ENCODE measurements around the gene MAML2. TPM values are rescaled to one million over a fixed set of nuclear protein-coding genes. Genes with fewer than 3 reads are reported as not detected.

The MAML2 gene
- total RNA-seq, 6 experiments from 2014 or later = 24.9 to 30.8 (median 28.3) TPM

DNA sequence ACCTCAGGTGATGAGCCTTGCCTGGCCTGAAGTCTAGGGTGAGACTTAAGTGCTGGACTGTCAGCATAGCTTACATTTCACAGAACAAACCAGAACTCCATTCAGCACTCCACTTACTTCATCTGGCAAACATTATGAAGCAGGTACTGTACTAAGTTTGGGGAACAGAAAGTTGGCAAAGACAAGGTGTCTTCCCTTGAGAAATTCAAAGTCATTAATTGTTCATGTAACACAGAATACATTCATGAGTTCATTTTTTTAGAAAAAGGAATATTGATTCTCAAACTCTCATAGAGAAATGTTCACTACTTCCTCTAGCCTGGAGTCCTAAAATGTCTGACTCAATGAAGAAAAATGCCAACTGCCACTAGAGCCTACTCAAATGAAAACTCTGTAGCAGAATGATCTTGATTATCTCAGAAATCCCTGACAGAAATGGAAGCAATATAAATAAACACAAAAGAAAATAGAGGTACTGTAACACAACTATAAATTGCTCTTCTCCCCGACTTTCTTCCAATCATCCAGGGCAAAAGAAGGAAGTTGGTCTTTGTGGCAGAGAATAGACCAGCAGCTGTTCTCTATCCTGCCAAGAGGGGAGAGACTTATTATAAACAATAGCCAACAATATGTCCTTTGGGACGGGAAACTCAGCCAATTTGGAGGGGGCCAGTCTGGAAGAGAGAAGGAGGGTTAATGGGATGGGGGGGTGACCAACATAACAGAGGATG is 289.9 kb downstream of the MAML2 start:
- TF ChIP-seq, protein P1, sequence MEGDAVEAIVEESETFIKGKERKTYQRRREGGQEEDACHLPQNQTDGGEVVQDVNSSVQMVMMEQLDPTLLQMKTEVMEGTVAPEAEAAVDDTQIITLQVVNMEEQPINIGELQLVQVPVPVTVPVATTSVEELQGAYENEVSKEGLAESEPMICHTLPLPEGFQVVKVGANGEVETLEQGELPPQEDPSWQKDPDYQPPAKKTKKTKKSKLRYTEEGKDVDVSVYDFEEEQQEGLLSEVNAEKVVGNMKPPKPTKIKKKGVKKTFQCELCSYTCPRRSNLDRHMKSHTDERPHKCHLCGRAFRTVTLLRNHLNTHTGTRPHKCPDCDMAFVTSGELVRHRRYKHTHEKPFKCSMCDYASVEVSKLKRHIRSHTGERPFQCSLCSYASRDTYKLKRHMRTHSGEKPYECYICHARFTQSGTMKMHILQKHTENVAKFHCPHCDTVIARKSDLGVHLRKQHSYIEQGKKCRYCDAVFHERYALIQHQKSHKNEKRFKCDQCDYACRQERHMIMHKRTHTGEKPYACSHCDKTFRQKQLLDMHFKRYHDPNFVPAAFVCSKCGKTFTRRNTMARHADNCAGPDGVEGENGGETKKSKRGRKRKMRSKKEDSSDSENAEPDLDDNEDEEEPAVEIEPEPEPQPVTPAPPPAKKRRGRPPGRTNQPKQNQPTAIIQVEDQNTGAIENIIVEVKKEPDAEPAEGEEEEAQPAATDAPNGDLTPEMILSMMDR (IDR thresholded peaks at IDR 0.05) = no peak
- peaks cover 96% of the 10 kb centered on the region for H3K4me1 Mint-ChIP-seq (ENCODE audit: low read depth)
- H3K27me3 Mint-ChIP-seq (ENCODE audit: insufficient read depth) = no peaks in the 10 kb centered on the region
- peak overlapping the region; percentile 49 for H3K4me3 Mint-ChIP-seq
- H3K9me3 Mint-ChIP-seq = no peaks in the 10 kb centered on the region
- peak; percentile 62 for DNase-seq
- peaks cover 17% of the 10 kb centered on the region for H3K36me3 Mint-ChIP-seq (ENCODE audit: low read depth)
- peak overlapping the region; percentile 76 for H3K27ac Mint-ChIP-seq

DNA sequence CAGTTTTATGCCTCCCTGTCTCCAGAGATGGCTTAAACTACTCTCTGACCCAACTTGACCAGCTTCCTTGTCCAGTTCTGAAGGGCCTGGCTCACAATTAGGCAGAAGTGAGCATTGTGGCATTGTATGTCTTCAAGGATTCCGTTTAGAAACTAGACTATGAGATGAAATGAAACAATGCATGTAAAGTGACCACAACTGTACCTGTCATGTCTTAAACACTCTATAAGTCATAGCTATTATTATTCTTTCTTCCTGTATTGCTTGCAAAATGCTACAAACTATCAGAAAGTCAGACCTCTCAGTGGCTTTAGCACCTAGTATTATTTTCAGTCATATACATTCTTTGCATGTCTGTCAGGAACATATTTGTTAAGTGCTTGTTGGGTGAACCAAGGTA is 291.2 kb downstream of the MAML2 start:
- peak overlapping the region; percentile 76 for H3K27ac Mint-ChIP-seq
- H3K9me3 Mint-ChIP-seq = no peaks in the 10 kb centered on the region
- TF ChIP-seq, protein P1 (IDR thresholded peaks at IDR 0.05) = no peak
- H3K36me3 Mint-ChIP-seq (ENCODE audit: low read depth) = peaks cover 10% of the 10 kb centered on the region
- no peaks in the 10 kb centered on the region for H3K27me3 Mint-ChIP-seq (ENCODE audit: insufficient read depth)
- peaks cover 90% of the 10 kb centered on the region for H3K4me1 Mint-ChIP-seq (ENCODE audit: low read depth)
- H3K4me3 Mint-ChIP-seq = no peak overlapping the region
- no peak for DNase-seq

DNA sequence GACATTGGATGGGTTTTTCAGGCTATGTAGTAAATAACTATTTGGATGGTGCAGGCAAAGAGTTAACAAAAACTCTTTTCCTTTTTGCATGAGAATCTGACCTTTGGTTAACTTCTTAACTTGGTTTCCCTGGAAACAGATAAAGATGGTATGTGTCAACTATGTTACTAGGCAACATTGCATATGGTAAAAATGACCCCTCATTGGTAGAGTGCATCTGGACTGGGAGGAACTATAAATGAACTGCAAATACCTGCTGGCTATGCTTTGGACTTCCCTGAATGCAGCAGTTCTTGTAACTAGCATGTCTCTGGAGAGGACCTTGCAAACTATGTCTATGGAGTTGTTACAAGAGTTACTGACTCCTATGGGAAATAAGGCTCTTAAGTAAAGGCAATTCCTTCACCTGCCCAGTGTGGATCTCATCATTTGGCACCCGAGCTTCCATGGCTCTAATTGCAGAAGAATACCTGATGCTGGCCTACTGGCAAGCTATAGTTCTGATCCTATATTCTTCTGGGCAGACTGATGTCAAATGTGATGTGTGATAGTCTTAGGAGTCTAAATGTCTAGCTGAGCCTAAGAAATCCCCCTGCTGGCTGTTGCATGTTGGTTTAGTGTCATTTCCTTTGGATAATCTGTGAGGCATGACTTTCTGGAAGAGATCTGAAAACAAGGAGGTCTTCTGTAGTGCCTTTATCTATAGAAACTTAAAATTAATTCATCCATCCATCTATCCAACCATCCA is 292.4 kb downstream of the MAML2 start:
- Mint-ChIP-seq H3K27ac (peak overlapping the region; percentile 69), H3K4me1 (ENCODE audit: low read depth) (peaks cover 90% of the 10 kb centered on the region), H3K36me3 (ENCODE audit: low read depth) (peaks cover 10% of the 10 kb centered on the region), H3K9me3 (no peaks in the 10 kb centered on the region), H3K4me3 (no peak overlapping the region; the same call in none of the 2 replicates), H3K27me3 (ENCODE audit: insufficient read depth) (peaks cover 3% of the 10 kb centered on the region; the same call in 1 of the 2 replicates)
- DNase-seq = peak; percentile 78
- TF ChIP-seq, protein P1 (IDR thresholded peaks at IDR 0.05) = peak; percentile 50

DNA sequence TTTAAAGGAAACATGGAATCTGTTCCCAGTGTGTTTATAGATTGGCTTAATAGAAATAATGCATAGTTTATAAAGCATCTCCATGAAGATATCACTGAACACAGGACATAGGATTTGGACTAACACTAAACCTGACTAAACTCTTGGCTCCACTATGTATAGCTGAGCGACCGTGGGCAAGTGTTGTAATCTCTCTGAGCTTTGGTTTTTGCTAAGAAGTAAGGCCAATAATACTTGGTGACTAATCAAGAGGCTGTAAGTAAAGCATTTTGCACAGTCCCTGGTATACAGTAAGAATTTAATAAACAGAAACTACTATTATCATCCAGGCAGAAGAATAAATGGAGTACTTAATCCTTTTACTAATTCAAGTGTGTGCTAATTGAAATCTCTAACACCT is 293.6 kb downstream of the MAML2 start:
- Mint-ChIP-seq H3K27me3 (ENCODE audit: insufficient read depth) (peaks cover 3% of the 10 kb centered on the region; the same call in 1 of the 2 replicates), H3K27ac (peak overlapping the region; percentile 70), H3K36me3 (ENCODE audit: low read depth) (peaks cover 10% of the 10 kb centered on the region), H3K9me3 (no peaks in the 10 kb centered on the region), H3K4me3 (no peak overlapping the region), H3K4me1 (ENCODE audit: low read depth) (peaks cover 84% of the 10 kb centered on the region)
- DNase-seq = peak; percentile 36
- TF ChIP-seq, protein P1 (IDR thresholded peaks at IDR 0.05) = no peak

DNA sequence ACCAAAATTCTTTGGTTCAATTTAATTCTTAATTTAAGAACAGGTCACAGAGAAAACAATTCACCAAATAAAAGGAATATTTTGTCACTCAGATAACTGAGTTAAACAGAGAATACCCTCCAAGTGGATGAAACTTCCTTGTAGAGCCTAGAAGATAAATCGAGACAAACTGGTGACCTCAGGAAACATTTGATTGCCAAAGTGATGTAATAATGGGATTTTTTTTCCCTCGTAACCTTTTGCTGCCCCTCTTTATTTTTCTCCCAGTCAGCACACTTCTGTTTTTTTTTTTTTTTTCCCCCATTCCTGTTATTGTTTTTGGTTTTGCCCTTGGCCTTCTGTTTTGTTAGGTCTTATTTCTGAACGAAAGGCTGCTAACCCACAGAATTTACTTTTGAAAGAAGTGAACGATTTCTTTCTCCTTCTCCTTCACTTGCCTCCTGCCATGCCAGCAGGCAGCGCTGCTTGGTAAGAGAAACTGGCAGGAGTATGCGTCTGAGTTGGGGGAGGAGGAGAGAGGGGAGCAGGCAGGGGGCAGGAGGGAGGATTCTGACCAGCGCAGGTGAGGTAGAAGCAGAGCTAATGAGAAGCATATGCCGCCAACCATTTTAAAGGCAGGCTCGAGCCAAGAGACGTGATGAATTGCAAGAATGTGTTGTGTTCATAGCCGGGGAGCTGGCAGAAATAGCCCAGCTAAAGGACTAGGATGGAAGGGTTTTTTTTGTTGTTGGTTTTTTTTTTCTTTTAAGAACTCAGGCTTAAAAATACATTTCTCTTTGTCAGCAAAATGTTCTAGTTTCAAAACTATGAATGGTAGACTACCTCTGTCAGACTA is 297.2 kb downstream of the MAML2 start:
- DNase-seq = peak; percentile 51
- Mint-ChIP-seq H3K27ac (peak overlapping the region; percentile 72), H3K27me3 (ENCODE audit: insufficient read depth) (peaks cover 3% of the 10 kb centered on the region), H3K4me1 (ENCODE audit: low read depth) (peaks cover 48% of the 10 kb centered on the region), H3K9me3 (no peaks in the 10 kb centered on the region), H3K36me3 (ENCODE audit: low read depth) (peaks cover 19% of the 10 kb centered on the region), H3K4me3 (peak overlapping the region; percentile 80)
- TF ChIP-seq, protein P1 (IDR thresholded peaks at IDR 0.05) = peak; percentile 34; the same call in 1 of the 2 replicates
